ENCODE data around the gene SCUBE3. TPM values are rescaled to one million over a fixed set of nuclear protein-coding genes. Genes with fewer than 3 reads are reported as not detected.

The SCUBE3 gene
- total RNA-seq, 1 donor from 2014 or later = 1.2 TPM

DNA sequence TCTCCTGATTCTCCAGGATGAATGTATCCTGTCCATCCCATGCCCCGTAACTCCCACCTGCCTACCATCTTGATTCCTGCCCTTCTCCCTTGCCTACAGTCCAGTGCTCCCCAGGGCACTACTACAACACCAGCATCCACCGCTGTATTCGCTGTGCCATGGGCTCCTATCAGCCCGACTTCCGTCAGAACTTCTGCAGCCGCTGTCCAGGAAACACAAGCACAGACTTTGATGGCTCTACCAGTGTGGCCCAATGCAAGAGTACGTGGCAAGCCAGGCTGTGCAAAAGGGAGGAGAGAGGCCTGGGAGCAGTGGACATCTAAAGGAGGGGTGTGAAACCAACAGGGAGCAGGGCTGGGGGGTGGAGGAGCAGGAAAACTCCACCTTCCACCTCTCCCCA lies 30.8 kb downstream of the SCUBE3 start:
- DNase-seq (ENCODE audit: low spot score) = no peak
- peaks cover 15% of the 10 kb centered on the region for H3K4me1 Mint-ChIP-seq (ENCODE audit: unreplicated experiment)
- no peaks in the 10 kb centered on the region for H3K9me3 Mint-ChIP-seq (ENCODE audit: unreplicated experiment)
- H3K27ac Mint-ChIP-seq (ENCODE audit: unreplicated experiment) = no peak overlapping the region
- TF ChIP-seq CTCF (IDR thresholded peaks at IDR 0.05; ENCODE audit: unreplicated experiment) = no peak
- H3K4me3 Mint-ChIP-seq (ENCODE audit: unreplicated experiment) = no peak overlapping the region
- H3K36me3 Mint-ChIP-seq (ENCODE audit: low read depth, unreplicated experiment) = peaks cover 13% of the 10 kb centered on the region
- peaks cover 3% of the 10 kb centered on the region for H3K27me3 Mint-ChIP-seq (ENCODE audit: unreplicated experiment)

DNA sequence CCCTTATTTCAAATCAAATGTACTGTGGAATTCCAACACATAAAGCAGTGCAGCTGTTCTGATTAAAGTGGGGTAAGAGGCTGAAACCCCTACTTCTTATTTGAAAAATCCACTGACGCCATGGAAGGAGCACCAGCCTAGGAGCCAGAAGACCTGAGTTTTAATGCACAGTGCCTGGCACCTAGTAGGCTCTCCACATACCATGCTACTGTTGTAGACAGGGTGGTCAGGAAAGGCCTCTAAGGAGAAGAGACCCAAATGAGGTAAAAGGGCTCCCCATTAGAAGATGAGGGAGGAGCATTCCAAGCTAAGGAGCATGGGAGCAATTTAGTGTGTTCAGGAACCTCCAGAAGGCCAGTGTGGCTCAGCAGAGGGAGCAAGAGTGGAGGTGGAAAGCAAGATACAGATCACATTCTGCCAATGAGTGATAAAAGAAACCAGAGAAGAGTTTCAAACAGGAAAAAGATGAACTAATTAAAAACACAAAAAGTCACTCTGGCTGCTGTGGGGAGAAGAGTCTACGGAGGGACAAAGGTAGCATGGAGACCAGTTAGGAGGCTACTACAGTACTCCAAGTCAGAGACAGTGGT lies 34.0 kb downstream of the SCUBE3 start:
- no peak overlapping the region for H3K27ac Mint-ChIP-seq (ENCODE audit: unreplicated experiment)
- H3K4me3 Mint-ChIP-seq (ENCODE audit: unreplicated experiment) = no peak overlapping the region
- no peak for DNase-seq (ENCODE audit: low spot score)
- H3K36me3 Mint-ChIP-seq (ENCODE audit: low read depth, unreplicated experiment) = peaks cover 13% of the 10 kb centered on the region
- no peak for TF ChIP-seq CTCF (IDR thresholded peaks at IDR 0.05; ENCODE audit: unreplicated experiment)
- peaks cover 2% of the 10 kb centered on the region for H3K4me1 Mint-ChIP-seq (ENCODE audit: unreplicated experiment)
- H3K9me3 Mint-ChIP-seq (ENCODE audit: unreplicated experiment) = no peaks in the 10 kb centered on the region
- peaks cover 5% of the 10 kb centered on the region for H3K27me3 Mint-ChIP-seq (ENCODE audit: unreplicated experiment)

DNA sequence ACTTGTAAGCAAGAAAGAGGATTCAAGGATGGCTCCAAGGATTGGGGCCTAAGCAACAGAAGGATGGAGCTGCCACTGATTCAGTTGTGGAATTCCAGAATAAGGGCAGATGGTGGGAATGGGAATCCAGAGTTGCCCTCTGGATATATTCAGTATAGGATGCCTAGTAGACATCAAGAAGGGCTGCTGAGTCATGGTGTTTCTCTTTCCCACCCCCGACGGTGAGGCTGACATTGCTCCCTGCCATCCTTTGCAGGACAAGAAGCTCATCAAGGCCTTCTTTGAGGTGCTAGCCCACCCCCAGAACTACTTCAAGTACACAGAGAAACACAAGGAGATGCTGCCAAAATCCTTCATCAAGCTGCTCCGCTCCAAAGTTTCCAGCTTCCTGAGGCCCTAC lies 34.5 kb downstream of the SCUBE3 start:
- Mint-ChIP-seq H3K4me3 (ENCODE audit: unreplicated experiment) (no peak overlapping the region), H3K27me3 (ENCODE audit: unreplicated experiment) (peaks cover 5% of the 10 kb centered on the region), H3K9me3 (ENCODE audit: unreplicated experiment) (no peaks in the 10 kb centered on the region), H3K27ac (ENCODE audit: unreplicated experiment) (no peak overlapping the region), H3K4me1 (ENCODE audit: unreplicated experiment) (peaks cover 2% of the 10 kb centered on the region), H3K36me3 (ENCODE audit: low read depth, unreplicated experiment) (peaks cover 13% of the 10 kb centered on the region)
- DNase-seq (ENCODE audit: low spot score) = no peak
- no peak for TF ChIP-seq CTCF (IDR thresholded peaks at IDR 0.05; ENCODE audit: unreplicated experiment)

DNA sequence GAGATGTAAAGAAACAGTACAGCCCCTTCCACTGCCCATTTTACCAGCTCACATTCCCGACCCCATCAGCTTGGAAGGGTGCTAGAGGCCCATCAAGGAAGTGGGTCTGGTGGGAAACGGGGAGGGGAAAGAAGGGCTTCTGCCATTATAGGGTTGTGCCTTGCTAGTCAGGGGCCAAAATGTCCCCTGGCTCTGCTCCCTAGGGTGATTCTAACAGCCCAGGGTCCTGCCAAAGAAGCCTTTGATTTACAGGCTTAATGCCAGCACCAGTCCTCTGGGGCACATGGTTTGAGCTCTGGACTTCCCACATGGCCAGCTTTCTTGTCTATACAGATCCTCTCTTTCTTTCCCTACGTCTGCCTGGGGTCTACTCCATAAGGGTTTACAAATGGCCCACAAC lies 35.2 kb downstream of the SCUBE3 start:
- Mint-ChIP-seq H3K4me3 (ENCODE audit: unreplicated experiment) (no peak overlapping the region), H3K9me3 (ENCODE audit: unreplicated experiment) (no peaks in the 10 kb centered on the region), H3K27ac (ENCODE audit: unreplicated experiment) (no peak overlapping the region), H3K4me1 (ENCODE audit: unreplicated experiment) (peaks cover 2% of the 10 kb centered on the region), H3K36me3 (ENCODE audit: low read depth, unreplicated experiment) (peaks cover 13% of the 10 kb centered on the region), H3K27me3 (ENCODE audit: unreplicated experiment) (peaks cover 5% of the 10 kb centered on the region)
- no peak for DNase-seq (ENCODE audit: low spot score)
- no peak for TF ChIP-seq CTCF (IDR thresholded peaks at IDR 0.05; ENCODE audit: unreplicated experiment)

DNA sequence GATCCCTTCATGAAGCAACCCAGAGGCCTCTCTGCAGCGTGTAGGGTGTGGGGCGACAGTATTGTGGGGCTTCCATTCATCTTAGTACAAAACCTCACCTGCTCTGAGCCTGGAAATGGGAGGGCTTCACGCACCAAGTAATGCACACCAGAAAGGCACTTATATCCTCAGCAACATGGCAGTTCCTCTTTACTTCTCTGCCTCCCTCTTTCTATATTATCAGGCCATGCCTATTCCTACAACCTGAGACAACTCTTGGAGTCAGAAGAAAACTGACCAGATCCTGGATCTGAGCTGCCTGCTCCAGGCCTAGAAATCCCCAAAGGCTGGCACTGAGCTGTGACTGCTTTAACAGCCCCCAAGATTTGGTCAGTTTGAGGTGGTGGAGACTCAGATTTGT lies 38.2 kb downstream of the SCUBE3 start:
- H3K27me3 Mint-ChIP-seq (ENCODE audit: unreplicated experiment) = peaks cover 2% of the 10 kb centered on the region
- DNase-seq (ENCODE audit: low spot score) = no peak

More for the DNA sequence above, 38.2 kb downstream of the SCUBE3 start:
- H3K4me1 Mint-ChIP-seq (ENCODE audit: unreplicated experiment) = peaks cover 2% of the 10 kb centered on the region
- no peak overlapping the region for H3K4me3 Mint-ChIP-seq (ENCODE audit: unreplicated experiment)
- no peaks in the 10 kb centered on the region for H3K9me3 Mint-ChIP-seq (ENCODE audit: unreplicated experiment)
- TF ChIP-seq CTCF (IDR thresholded peaks at IDR 0.05; ENCODE audit: unreplicated experiment) = no peak
- no peaks in the 10 kb centered on the region for H3K36me3 Mint-ChIP-seq (ENCODE audit: low read depth, unreplicated experiment)
- H3K27ac Mint-ChIP-seq (ENCODE audit: unreplicated experiment) = no peak overlapping the region
